ENCODE measurements around the gene STYXL1. TPM values are rescaled to one million over a fixed set of nuclear protein-coding genes. Genes with fewer than 3 reads are reported as not detected.

Gene STYXL1
- total RNA-seq, 1 donor from 2014 or later, result 46.3 TPM

GRCh38 chr7:75980430-75981202 lies 67.2 kb downstream of the STYXL1 start:
- H3K36me3 Mint-ChIP-seq (ENCODE audit: low read depth, unreplicated experiment), result peaks cover 5% of the 10 kb centered on the region
- no peak for TF ChIP-seq CTCF (IDR thresholded peaks at IDR 0.05; ENCODE audit: unreplicated experiment)
- H3K27ac Mint-ChIP-seq (ENCODE audit: unreplicated experiment), result no peak overlapping the region
- DNase-seq (ENCODE audit: low spot score), result no peak
- peaks cover 9% of the 10 kb centered on the region for H3K27me3 Mint-ChIP-seq (ENCODE audit: unreplicated experiment)
- H3K4me1 Mint-ChIP-seq (ENCODE audit: unreplicated experiment), result no peaks in the 10 kb centered on the region
- no peak overlapping the region for H3K4me3 Mint-ChIP-seq (ENCODE audit: unreplicated experiment)
- H3K9me3 Mint-ChIP-seq (ENCODE audit: unreplicated experiment), result no peaks in the 10 kb centered on the region

- no peaks in the 10 kb centered on the region for H3K4me1 Mint-ChIP-seq (ENCODE audit: unreplicated experiment)
- H3K9me3 Mint-ChIP-seq (ENCODE audit: unreplicated experiment), result no peaks in the 10 kb centered on the region
- peaks cover 6% of the 10 kb centered on the region for H3K36me3 Mint-ChIP-seq (ENCODE audit: low read depth, unreplicated experiment)
- no peak for DNase-seq (ENCODE audit: low spot score)
- peaks cover 9% of the 10 kb centered on the region for H3K27me3 Mint-ChIP-seq (ENCODE audit: unreplicated experiment)
- no peak for TF ChIP-seq CTCF (IDR thresholded peaks at IDR 0.05; ENCODE audit: unreplicated experiment)
- peak overlapping the region; percentile 29 for H3K4me3 Mint-ChIP-seq (ENCODE audit: unreplicated experiment)
- H3K27ac Mint-ChIP-seq (ENCODE audit: unreplicated experiment), result no peak overlapping the region
Observed at GRCh38 chr7:75979759-75980429, 67.9 kb downstream of the STYXL1 start.

- Mint-ChIP-seq H3K4me1 (ENCODE audit: unreplicated experiment) (no peaks in the 10 kb centered on the region), H3K9me3 (ENCODE audit: unreplicated experiment) (no peaks in the 10 kb centered on the region), H3K27ac (ENCODE audit: unreplicated experiment) (no peak overlapping the region), H3K27me3 (ENCODE audit: unreplicated experiment) (peaks cover 9% of the 10 kb centered on the region), H3K36me3 (ENCODE audit: low read depth, unreplicated experiment) (peaks cover 9% of the 10 kb centered on the region), H3K4me3 (ENCODE audit: unreplicated experiment) (no peak overlapping the region)
- no peak for DNase-seq (ENCODE audit: low spot score)
- TF ChIP-seq CTCF (IDR thresholded peaks at IDR 0.05; ENCODE audit: unreplicated experiment), result no peak
Observed at GRCh38 chr7:75977743-75978142, 70.1 kb downstream of the STYXL1 start.

- Mint-ChIP-seq H3K27me3 (ENCODE audit: unreplicated experiment) (peaks cover 5% of the 10 kb centered on the region), H3K27ac (ENCODE audit: unreplicated experiment) (peak overlapping the region; percentile 22), H3K4me1 (ENCODE audit: unreplicated experiment) (peaks cover 20% of the 10 kb centered on the region), H3K4me3 (ENCODE audit: unreplicated experiment) (no peak overlapping the region), H3K36me3 (ENCODE audit: low read depth, unreplicated experiment) (peaks cover 4% of the 10 kb centered on the region), H3K9me3 (ENCODE audit: unreplicated experiment) (no peaks in the 10 kb centered on the region)
- DNase-seq (ENCODE audit: low spot score), result peak; percentile 65
- TF ChIP-seq CTCF (IDR thresholded peaks at IDR 0.05; ENCODE audit: unreplicated experiment), result peak; percentile 24
Observed at GRCh38 chr7:75971961-75972763, 75.6 kb downstream of the STYXL1 start.

Data from endothelial cell (in vitro differentiated cells).